Upper lobe of right lung (tissue), 1 donor: ENCODE measurements around the gene TUBB1. TPM values are rescaled to one million over a fixed set of nuclear protein-coding genes. Genes with fewer than 3 reads are reported as not detected.

Experiments
- ATAC-seq: fragments of 200-7000 bp; cut with Tn5 transposase; one replicate; pipeline ENCODE4 v1.9.1; 2020; ENCODE audit warnings: mild to moderate bottlenecking, moderate library complexity
- DNase-seq: peaks from one replicate; pipeline ENCODE4 v3.0.0-alpha.2; 2020
- H3K27ac ChIP-seq: fragments of 200-600 bp; one replicate; pipeline ENCODE4 v1.8.0; 2022
- H3K27me3 ChIP-seq: fragments of 200-600 bp; one replicate; pipeline ENCODE4 v1.8.0; 2022; ENCODE audit warnings: mild to moderate bottlenecking
- H3K36me3 ChIP-seq: fragments of 200-600 bp; one replicate; pipeline ENCODE4 v1.8.0; 2022
- H3K4me1 ChIP-seq: fragments of 200-600 bp; one replicate; pipeline ENCODE4 v1.8.0; 2022
- H3K4me3 ChIP-seq: fragments of 200-600 bp; one replicate; pipeline ENCODE4 v1.8.0; 2022; ENCODE audit warnings: mild to moderate bottlenecking
- H3K9me3 ChIP-seq: fragments of 200-600 bp; one replicate; pipeline ENCODE4 v1.8.0; 2022
- CTCF ChIP-seq: fragments of 200-600 bp; IDR thresholded peaks from one replicate; pipeline ENCODE4 v1.8.0; 2022; ENCODE audit warnings: antibody characterized with exemption
- intact Hi-C: fragments of 100-400 bp; cut with DNase I; formaldehyde crosslinking; loops from one replicate; pipeline ENCODE4 v1.11.0; 2022
- total RNA-seq: library from RNA; stranded (reverse); fragmentation: NEBNext Ultra II Directional; extraction: Animal tissue kit (Norgen Biotek cat#: 25700); gene quantifications from one replicate; pipeline ENCODE4 v1.2.1, GENCODE V29; 2021
- donor health status: DM: no; HTN: yes; CAD: no; lungs with severe emphysema.

TUBB1 gene
- total RNA-seq, 1 donor from 2014 or later: 3.0 TPM

- intact Hi-C loops: no loop called here
- peaks cover 4% of the 10 kb centered on the region for H3K4me1 ChIP-seq
- TF ChIP-seq CTCF: no peak
Measured at GRCh38 chr20:58992911-58993310, 26.3 kb upstream of the TUBB1 start.

GRCh38 chr20:58993332-58994248 lies 25.6 kb upstream of the TUBB1 start:
- Histone ChIP-seq H3K36me3 (peaks cover 98% of the 10 kb centered on the region), H3K4me1 (peaks cover 4% of the 10 kb centered on the region), H3K27me3 (no peaks in the 10 kb centered on the region), H3K4me3 (no peak overlapping the region), H3K9me3 (no peaks in the 10 kb centered on the region), H3K27ac (no peak overlapping the region)
- DNase-seq: no peak
- TF ChIP-seq CTCF: no peak
- intact Hi-C loops: no loop called here
- ATAC-seq: peak; percentile 6

More at GRCh38 chr20:58992911-58993310, 26.3 kb upstream of the TUBB1 start:
- H3K36me3 ChIP-seq: peaks cover 98% of the 10 kb centered on the region
- H3K27me3 ChIP-seq: no peaks in the 10 kb centered on the region
- ATAC-seq: no peak
- no peak for DNase-seq
- no peaks in the 10 kb centered on the region for H3K9me3 ChIP-seq
- H3K27ac ChIP-seq: no peak overlapping the region
- H3K4me3 ChIP-seq: no peak overlapping the region

DNA sequence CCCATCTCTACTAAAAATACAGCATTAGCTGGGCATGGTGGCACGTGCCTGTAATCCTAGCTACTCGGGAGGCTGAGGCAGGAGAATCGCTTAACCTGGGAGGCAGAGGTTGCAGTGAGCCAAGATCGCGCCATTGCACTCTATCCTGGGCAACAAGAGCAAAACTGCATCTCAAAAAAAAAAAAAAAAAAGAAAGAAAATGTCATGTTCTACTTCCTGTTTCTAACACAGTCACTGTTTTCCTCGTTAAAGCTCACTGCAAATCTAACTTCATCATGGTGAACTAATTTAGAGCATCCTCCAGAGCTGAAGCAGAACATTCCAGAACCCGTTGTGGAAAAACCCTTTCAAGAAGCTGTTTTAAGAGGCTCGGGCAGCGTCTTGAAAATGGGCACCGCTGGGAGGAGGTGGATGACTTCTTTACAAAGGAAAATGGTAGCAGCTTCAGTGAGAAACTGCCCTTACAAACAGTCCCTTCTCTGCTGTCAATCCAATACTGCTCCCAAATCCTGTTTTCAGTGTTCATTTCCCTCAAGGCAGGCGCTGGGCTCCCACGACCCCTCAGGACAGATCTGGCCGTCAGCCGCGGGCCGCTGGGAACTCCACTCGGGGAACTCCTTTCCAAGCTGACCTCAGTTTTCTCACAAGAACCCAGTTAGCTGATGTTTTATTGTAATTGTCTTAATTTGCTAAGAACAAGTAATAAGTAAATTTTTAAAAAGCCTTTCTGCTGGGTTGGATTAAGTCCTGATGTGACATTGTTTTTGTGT lies 24.7 kb upstream of the TUBB1 start:
- Histone ChIP-seq H3K27me3 (no peaks in the 10 kb centered on the region), H3K36me3 (peaks cover 98% of the 10 kb centered on the region), H3K27ac (no peak overlapping the region), H3K4me3 (no peak overlapping the region), H3K9me3 (no peaks in the 10 kb centered on the region), H3K4me1 (peaks cover 4% of the 10 kb centered on the region)
- no peak for ATAC-seq
- intact Hi-C loops: no loop called here
- TF ChIP-seq CTCF: no peak
- no peak for DNase-seq

- no peak overlapping the region for H3K27ac ChIP-seq
- peaks cover 4% of the 10 kb centered on the region for H3K4me1 ChIP-seq
- H3K27me3 ChIP-seq: no peaks in the 10 kb centered on the region
- intact Hi-C loops: no loop called here
- H3K4me3 ChIP-seq: no peak overlapping the region
- TF ChIP-seq CTCF: no peak
- DNase-seq: no peak
- no peaks in the 10 kb centered on the region for H3K9me3 ChIP-seq
- H3K36me3 ChIP-seq: peaks cover 97% of the 10 kb centered on the region
- ATAC-seq: peak; percentile 6
Measured at GRCh38 chr20:58995461-58996225, 23.6 kb upstream of the TUBB1 start.

DNA sequence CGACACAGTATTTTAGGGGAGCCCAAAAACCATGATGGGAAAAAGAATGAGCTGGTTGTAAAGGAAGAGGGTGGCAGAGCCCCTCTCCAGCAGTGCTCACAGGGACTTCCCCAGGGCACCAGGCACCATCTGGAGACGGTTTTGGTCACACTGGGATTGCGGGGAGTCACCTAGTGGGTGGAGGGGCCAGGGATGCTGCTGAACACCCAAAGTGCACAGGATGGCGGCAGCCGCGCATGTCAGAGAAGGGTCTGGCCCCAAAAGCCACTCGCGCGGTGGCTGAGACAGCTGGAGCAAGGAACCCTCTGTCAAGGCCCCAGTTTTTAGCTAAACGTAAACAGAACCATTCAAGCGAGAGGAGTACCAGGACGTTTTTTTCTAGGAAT lies 23.0 kb upstream of the TUBB1 start:
- H3K4me1 ChIP-seq: peaks cover 4% of the 10 kb centered on the region
- ATAC-seq (no peak), DNase-seq (no peak)
- no peak for TF ChIP-seq CTCF
- no peaks in the 10 kb centered on the region for H3K9me3 ChIP-seq
- intact Hi-C loops: no loop called here
- peaks cover 97% of the 10 kb centered on the region for H3K36me3 ChIP-seq
- no peak overlapping the region for H3K27ac ChIP-seq
- no peaks in the 10 kb centered on the region for H3K27me3 ChIP-seq
- no peak overlapping the region for H3K4me3 ChIP-seq
